Raji (cell line): ENCODE results near the gene CCDC18.

Experiments used
- POLR2A ChIP-seq: IDR thresholded peaks from 2 replicates; pipeline ENCODE4 v1.6.1; 2011; ENCODE audit warnings: low read depth, low read length, control low read depth; ENCODE audit not compliant: insufficient read depth

Gene CCDC18

DNA sequence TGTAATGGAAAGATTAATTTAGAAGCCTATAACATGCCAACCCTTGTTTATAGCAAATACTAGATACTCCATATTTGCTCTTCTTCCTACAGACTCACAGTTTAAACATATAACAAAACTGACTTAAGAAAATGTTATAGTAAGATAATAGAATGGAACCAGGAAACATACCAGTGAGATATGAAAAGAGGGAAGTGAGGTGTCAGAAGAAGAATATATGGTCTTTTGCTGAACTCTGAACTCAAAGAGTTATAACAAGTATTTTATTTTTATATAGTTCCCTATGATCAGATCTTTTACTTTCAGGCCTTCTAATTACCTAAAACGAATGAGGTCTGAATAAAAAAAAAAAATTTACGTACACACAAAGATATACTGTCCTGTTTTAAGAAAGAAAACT is 21.2 kb upstream of the CCDC18 start:
- TF ChIP-seq POLR2A = no peak

- no peak for TF ChIP-seq POLR2A
Measured at GRCh38 chr1:93164816-93165215, 15.7 kb upstream of the CCDC18 start.

GRCh38 chr1:93167006-93167405 is 13.5 kb upstream of the CCDC18 start:
- no peak for TF ChIP-seq POLR2A

DNA sequence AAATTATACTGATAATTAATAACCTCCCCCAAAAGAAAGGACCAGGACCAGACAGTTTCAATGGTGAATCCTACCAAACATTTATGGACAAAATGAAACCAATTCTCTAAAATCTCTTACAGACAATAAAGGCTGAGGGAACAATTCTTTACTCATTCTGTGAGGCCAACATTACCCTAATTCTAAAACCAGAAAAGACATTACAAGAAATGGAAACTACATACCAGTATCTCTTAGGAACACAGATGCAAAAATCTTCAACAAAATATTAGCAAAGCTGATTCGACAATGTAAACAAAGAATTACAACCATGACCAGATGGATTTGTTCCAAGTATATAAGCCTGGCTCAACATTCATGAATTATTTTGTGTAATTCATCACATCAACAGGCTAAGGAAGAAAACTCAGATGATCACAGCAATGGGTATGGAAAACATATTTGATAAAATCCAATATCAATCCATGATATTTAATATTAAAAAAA is 8.9 kb upstream of the CCDC18 start:
- no peak for TF ChIP-seq POLR2A

DNA sequence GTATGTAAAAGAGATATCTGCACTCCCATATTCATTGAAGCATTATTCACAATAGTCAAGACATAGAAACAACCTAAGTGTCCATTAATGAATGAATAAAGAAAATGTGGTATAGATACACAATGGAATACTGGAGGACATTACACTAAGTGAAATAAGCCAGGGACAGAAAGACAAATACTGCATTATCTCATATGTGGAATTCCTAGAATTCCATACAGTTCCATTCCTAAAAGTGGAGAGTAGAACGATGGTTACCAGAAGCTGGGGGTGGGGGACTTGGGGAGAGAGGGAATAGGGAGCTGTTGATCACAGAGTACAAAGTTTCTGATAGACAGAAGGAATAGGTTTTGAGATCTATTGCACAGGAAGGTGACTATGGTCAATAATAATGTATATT is 7.7 kb upstream of the CCDC18 start:
- no peak for TF ChIP-seq POLR2A

DNA sequence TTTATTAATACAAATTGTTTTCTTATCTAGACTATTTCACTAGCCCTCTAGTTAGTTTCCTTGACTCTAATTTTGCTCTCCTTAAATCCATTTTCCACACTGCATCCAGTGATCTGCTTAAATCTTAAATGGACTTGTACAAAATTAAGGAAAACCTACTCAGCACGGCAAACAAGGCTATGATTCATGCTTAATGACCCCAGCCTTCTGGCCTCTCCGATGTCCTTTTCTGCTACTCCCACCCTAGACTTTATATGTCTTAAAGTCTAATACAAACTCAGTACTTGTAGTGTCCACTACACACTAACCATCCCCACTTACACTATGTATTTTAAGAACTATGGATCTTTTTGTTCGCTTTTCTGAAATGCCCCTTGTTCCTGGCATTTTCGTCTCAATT is 2.5 kb upstream of the CCDC18 start:
- no peak for TF ChIP-seq POLR2A

DNA sequence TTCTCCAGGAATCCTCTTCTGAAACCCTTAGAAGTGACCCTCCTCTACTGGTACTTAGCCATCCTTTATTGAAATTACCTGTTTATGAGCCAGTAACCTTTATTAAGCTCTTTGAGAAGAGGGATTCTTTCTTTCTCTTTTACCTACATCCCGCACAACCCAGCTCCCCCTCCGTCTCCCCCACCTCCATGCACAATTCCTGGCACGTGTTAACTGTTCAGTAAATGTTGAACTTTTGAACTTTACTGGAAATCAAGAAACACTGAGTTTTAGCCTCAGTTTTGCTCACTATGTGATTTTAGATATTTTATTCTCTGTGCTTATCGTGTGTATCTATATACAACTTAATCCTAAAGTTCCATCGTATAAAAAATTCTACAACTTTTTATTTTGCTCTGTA is 2.1 kb upstream of the CCDC18 start:
- TF ChIP-seq POLR2A = no peak

- TF ChIP-seq POLR2A = peak; percentile 73
Measured at GRCh38 chr1:93179886-93180722, 420 bp upstream of the CCDC18 start, which contains the start of gene TMED5. TMED5 (minus strand) TSS chr1:93180413; CDS start chr1:93180242, 171 bp downstream.

GRCh38 chr1:93186667-93187066 is 6.1 kb downstream of the CCDC18 start:
- TF ChIP-seq POLR2A = no peak

DNA sequence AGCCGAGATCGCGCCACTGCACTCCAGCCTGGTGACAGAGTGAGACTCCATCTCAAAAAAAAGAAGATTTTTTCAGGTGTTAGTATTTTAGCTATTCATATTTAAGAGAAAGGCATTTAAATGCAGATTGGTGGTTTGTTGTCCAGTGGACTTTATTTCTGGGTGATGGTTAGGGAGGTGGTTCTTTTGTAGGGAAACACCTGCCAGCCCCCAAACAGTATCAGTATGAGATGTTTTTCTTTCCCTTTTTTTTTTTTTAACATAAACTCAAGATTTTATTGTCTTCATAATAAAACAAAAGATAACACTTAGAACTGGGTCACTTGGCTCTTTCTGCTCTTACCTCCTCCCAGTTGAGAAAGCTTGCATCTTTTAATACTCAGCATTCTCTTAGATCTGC is 9.9 kb downstream of the CCDC18 start:
- no peak for TF ChIP-seq POLR2A

GRCh38 chr1:93194231-93194990 is 13.9 kb downstream of the CCDC18 start:
- no peak for TF ChIP-seq POLR2A

DNA sequence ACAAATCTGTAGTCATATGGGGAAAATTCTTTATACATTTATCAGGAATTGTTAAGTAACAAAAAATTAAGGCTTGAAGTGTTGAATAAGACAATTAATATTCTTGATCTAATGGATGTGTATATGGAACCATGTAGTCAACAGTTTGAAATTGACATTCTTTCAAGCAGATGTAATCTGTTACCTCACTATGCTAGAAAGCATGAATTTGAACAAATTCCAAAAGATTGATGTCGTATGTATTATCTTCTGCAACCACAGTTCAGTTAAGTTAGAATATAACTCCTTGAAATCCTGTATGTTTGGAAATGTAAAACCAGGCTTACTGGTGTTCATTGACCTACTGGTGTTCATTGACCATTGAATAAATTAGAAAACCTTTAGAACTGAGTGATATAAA is 16.1 kb downstream of the CCDC18 start:
- TF ChIP-seq POLR2A = no peak

GRCh38 chr1:93199150-93199549 is 18.6 kb downstream of the CCDC18 start:
- TF ChIP-seq POLR2A = no peak

DNA sequence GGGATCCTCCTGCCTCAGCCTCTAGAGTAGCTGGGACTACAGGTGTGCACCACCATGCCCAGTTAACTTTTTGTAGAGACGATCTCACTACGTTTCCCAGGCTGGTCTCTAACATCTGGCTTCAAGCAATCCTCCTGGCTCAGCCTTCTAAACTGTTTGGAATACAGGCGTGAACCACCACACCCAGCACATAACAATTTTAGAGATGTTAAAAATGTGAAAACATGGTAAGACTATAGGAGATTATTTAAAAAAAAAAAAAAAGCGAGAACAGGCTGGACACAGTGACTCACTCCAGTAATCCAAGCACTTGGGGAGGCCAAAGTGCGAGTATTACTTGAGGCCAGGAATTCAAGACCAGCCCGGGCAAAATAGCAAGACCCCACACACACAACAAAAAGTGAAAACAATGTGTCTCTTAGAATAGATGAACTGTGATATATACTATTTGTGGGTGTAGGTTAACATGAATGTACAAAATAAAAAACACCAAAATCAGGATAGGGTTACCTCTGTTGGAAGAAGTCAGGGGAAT is 19.6 kb downstream of the CCDC18 start:
- no peak for TF ChIP-seq POLR2A

- no peak for TF ChIP-seq POLR2A
Measured at GRCh38 chr1:93200714-93201113, 20.2 kb downstream of the CCDC18 start.
